ENCODE measurements around the gene TM4SF5.

The TM4SF5 gene

GRCh38 chr17:4806456-4806776 lies 34.7 kb downstream of the TM4SF5 start:
- H3K9me3 ChIP-seq (ENCODE audit: control extremely low read depth in 1 of 5, control insufficient read depth in 4 of 5, insufficient read depth in 2 of 5, low read depth in 1 of 5, low read length in 4 of 5) = no peaks in the 10 kb centered on the region
- H3K36me3 ChIP-seq (ENCODE audit: control insufficient read depth in 4 of 4, insufficient read depth in 4 of 4, low read length in 3 of 4) = no peaks in the 10 kb centered on the region
- peak overlapping the region; percentile 46 to 78 (median 65) for H3K4me3 ChIP-seq (ENCODE audit: control insufficient read depth in 1 of 7, extremely low read depth in 1 of 7, insufficient read depth in 4 of 7, low read depth in 2 of 7, low read length in 6 of 7)
- 0% methylated on average over 10 of the region's 16 CpGs for WGBS (ENCODE audit: insufficient coverage)
- ChIA-PET POLR2A (interaction anchor here (0.7 to 1.4 kb wide), 3 partner anchors 10 to 30 kb away, joined by 3 to 6 read pairs (median 3); partner anchors contain the start of genes GLTPD2 and PSMB6), CTCF (interaction anchor here (1.0 to 3.1 kb wide), 2 partner anchors 10 to 16 kb away, joined by 3 to 14 read pairs; partner anchors contain the start of gene PSMB6)
- peak in 2 of 3 donors; percentile 10 to 23 for DNase-seq
- H3K4me1 ChIP-seq (ENCODE audit: control extremely low read depth in 1 of 4, control insufficient read depth in 4 of 4, insufficient read depth in 4 of 4, low read length in 3 of 4) = peaks cover 0 to 13% (median 9%) of the 10 kb centered on the region in 4 experiments
- no peak overlapping the region for H3K27ac ChIP-seq (ENCODE audit: insufficient read depth in 1 of 2, low read depth in 1 of 2, low read length in 2 of 2, poor library complexity in 1 of 2, severe bottlenecking in 2 of 2)
- H3K27me3 ChIP-seq (replicated peaks in 2 of 5; ENCODE audit: control insufficient read depth in 4 of 5, insufficient read depth in 5 of 5, low read length in 4 of 5) = peaks cover 2 to 13% (median 6%) of the 10 kb centered on the region in 5 experiments

- Histone ChIP-seq H3K27ac (ENCODE audit: insufficient read depth in 1 of 2, low read depth in 1 of 2, low read length in 2 of 2, poor library complexity in 1 of 2, severe bottlenecking in 2 of 2) (no peak within 1 kb of the TSS), H3K4me3 (ENCODE audit: control insufficient read depth in 1 of 7, extremely low read depth in 1 of 7, insufficient read depth in 4 of 7, low read depth in 2 of 7, low read length in 6 of 7) (peak within 1 kb of the TSS; percentile 46 to 78 (median 65)), H3K4me1 (ENCODE audit: control extremely low read depth in 1 of 4, control insufficient read depth in 4 of 4, insufficient read depth in 4 of 4, low read length in 3 of 4) (peaks cover 0 to 13% (median 9%) of the 10 kb centered on the region in 4 experiments), H3K9me3 (ENCODE audit: control extremely low read depth in 1 of 5, control insufficient read depth in 4 of 5, insufficient read depth in 2 of 5, low read depth in 1 of 5, low read length in 4 of 5) (no peaks in the 10 kb centered on the region), H3K27me3 (replicated peaks in 2 of 5; ENCODE audit: control insufficient read depth in 4 of 5, insufficient read depth in 5 of 5, low read length in 4 of 5) (peaks cover 2 to 13% (median 6%) of the 10 kb centered on the region in 5 experiments), H3K36me3 (ENCODE audit: control insufficient read depth in 4 of 4, insufficient read depth in 4 of 4, low read length in 3 of 4) (no peaks in the 10 kb centered on the region)
- WGBS (ENCODE audit: insufficient coverage) = 0% methylated on average over 63 of the region's 106 CpGs
- POLR2A ChIA-PET = interaction anchor here (0.7 to 1.4 kb wide), 3 partner anchors 11 to 29 kb away, joined by 3 to 6 read pairs (median 3); partner anchors contain the start of genes GLTPD2 and PSMB6
- peak; percentile 75 to 83 (median 78) for DNase-seq
- CTCF ChIA-PET = interaction anchor here (1.0 to 3.1 kb wide), 2 partner anchors 11 to 17 kb away, joined by 3 to 14 read pairs; partner anchors contain the start of gene PSMB6
Measured at GRCh38 chr17:4806777-4807604, 35.3 kb downstream of the TM4SF5 start, which contains the start of gene PLD2. TSS of gene PLD2 (plus strand) at chr17:4807152. CDS start at chr17:4807773, 621 bp downstream.

- Histone ChIP-seq H3K4me3 (ENCODE audit: control insufficient read depth in 1 of 7, extremely low read depth in 1 of 7, insufficient read depth in 4 of 7, low read depth in 2 of 7, low read length in 6 of 7) (peak overlapping the region in 4 of 7 experiments; percentile 15 to 78 (median 58)), H3K9me3 (ENCODE audit: control extremely low read depth in 1 of 5, control insufficient read depth in 4 of 5, insufficient read depth in 2 of 5, low read depth in 1 of 5, low read length in 4 of 5) (no peaks in the 10 kb centered on the region), H3K4me1 (ENCODE audit: control extremely low read depth in 1 of 4, control insufficient read depth in 4 of 4, insufficient read depth in 4 of 4, low read length in 3 of 4) (peaks cover 0 to 13% (median 9%) of the 10 kb centered on the region in 4 experiments), H3K27ac (ENCODE audit: insufficient read depth in 1 of 2, low read depth in 1 of 2, low read length in 2 of 2, poor library complexity in 1 of 2, severe bottlenecking in 2 of 2) (no peak overlapping the region), H3K36me3 (ENCODE audit: control insufficient read depth in 4 of 4, insufficient read depth in 4 of 4, low read length in 3 of 4) (no peaks in the 10 kb centered on the region), H3K27me3 (replicated peaks in 2 of 5; ENCODE audit: control insufficient read depth in 4 of 5, insufficient read depth in 5 of 5, low read length in 4 of 5) (peaks cover 2 to 13% (median 6%) of the 10 kb centered on the region in 5 experiments)
- 53% methylated on average over 23 of the region's 32 CpGs for WGBS (ENCODE audit: insufficient coverage)
- DNase-seq = no peak
- ChIA-PET POLR2A (no interaction called here), CTCF (interaction anchor here (1.2 to 3.1 kb wide), 3 partner anchors 11 to 21 kb away, joined by 3 to 14 read pairs (median 4); partner anchors contain the start of gene PSMB6)
Measured at GRCh38 chr17:4807605-4808377, 36.1 kb downstream of the TM4SF5 start.

DNA sequence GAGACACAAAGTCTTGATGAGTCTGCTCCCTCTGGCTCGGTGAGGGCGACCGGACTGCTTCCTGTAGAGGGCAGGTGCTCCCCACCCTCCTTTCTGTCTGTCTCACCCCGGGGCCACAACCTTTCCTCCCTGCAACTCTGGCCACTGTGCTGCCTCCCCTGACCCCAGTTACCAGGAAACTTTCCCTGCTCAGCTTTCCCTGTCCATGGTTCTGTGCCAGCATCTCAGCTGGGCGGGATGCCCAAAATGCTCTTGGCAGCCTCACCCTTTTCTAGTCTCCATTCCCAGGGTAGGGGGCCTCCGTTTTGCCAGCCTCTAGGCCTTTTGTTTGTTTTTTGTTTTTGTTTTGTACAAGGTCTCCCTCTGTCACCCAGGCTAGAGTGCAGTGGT lies 36.7 kb downstream of the TM4SF5 start:
- H3K27me3 ChIP-seq (replicated peaks in 2 of 5; ENCODE audit: control insufficient read depth in 4 of 5, insufficient read depth in 5 of 5, low read length in 4 of 5) = peaks cover 2 to 13% (median 6%) of the 10 kb centered on the region in 5 experiments
- H3K36me3 ChIP-seq (ENCODE audit: control insufficient read depth in 4 of 4, insufficient read depth in 4 of 4, low read length in 3 of 4) = no peaks in the 10 kb centered on the region
- no peak overlapping the region for H3K4me3 ChIP-seq (ENCODE audit: control insufficient read depth in 1 of 7, extremely low read depth in 1 of 7, insufficient read depth in 4 of 7, low read depth in 2 of 7, low read length in 6 of 7)
- no peak overlapping the region for H3K27ac ChIP-seq (ENCODE audit: insufficient read depth in 1 of 2, low read depth in 1 of 2, low read length in 2 of 2, poor library complexity in 1 of 2, severe bottlenecking in 2 of 2)
- ChIA-PET POLR2A (no interaction called here), CTCF (interaction anchor here (1.2 to 3.1 kb wide), 3 partner anchors 12 to 22 kb away, joined by 3 to 14 read pairs (median 4); partner anchors contain the start of gene PSMB6)
- peaks cover 0 to 13% (median 9%) of the 10 kb centered on the region in 4 experiments for H3K4me1 ChIP-seq (ENCODE audit: control extremely low read depth in 1 of 4, control insufficient read depth in 4 of 4, insufficient read depth in 4 of 4, low read length in 3 of 4)
- no peaks in the 10 kb centered on the region for H3K9me3 ChIP-seq (ENCODE audit: control extremely low read depth in 1 of 5, control insufficient read depth in 4 of 5, insufficient read depth in 2 of 5, low read depth in 1 of 5, low read length in 4 of 5)
- DNase-seq = no peak
- WGBS (ENCODE audit: insufficient coverage) = 93% methylated on average over 5 of the region's 6 CpGs

DNA sequence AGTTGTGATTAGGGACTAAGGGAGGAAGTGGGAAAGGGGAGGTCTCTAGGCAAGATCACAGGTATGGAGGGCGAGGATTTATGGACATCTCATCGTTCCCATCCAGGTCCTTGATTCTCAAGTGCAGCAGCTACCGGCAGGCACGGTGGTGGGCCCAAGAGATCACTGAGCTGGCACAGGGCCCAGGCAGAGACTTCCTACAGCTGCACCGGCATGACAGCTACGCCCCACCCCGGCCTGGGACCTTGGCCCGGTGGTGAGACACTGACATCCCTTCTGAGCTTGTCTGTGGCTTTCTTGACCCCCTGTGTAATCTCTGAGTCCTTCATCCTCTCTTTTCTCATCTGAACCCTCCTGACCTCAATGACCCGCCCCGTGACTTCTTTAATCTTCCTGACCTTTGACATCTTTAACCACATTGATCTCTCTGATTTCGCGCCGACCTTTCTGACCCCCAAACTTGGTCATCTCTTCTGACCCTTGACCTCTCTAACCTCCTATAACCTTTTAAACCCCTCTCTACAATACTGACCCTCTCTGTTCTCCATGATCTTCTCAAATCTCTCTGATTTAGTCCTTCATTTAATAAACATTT lies 39.1 kb downstream of the TM4SF5 start:
- CTCF ChIA-PET = interaction anchor here (1.2 kb wide), 1 partner anchor 70 kb away, joined by 3 read pairs; no protein-coding TSS in a partner anchor
- no peaks in the 10 kb centered on the region for H3K36me3 ChIP-seq (ENCODE audit: control insufficient read depth in 4 of 4, insufficient read depth in 4 of 4, low read length in 3 of 4)
- peaks cover 2 to 13% (median 6%) of the 10 kb centered on the region in 5 experiments for H3K27me3 ChIP-seq (replicated peaks in 2 of 5; ENCODE audit: control insufficient read depth in 4 of 5, insufficient read depth in 5 of 5, low read length in 4 of 5)
- H3K4me3 ChIP-seq (ENCODE audit: control insufficient read depth in 1 of 7, extremely low read depth in 1 of 7, insufficient read depth in 4 of 7, low read depth in 2 of 7, low read length in 6 of 7) = no peak overlapping the region
- H3K4me1 ChIP-seq (ENCODE audit: control extremely low read depth in 1 of 4, control insufficient read depth in 4 of 4, insufficient read depth in 4 of 4, low read length in 3 of 4) = peaks cover 0 to 13% (median 9%) of the 10 kb centered on the region in 4 experiments
- no peaks in the 10 kb centered on the region for H3K9me3 ChIP-seq (ENCODE audit: control extremely low read depth in 1 of 5, control insufficient read depth in 4 of 5, insufficient read depth in 2 of 5, low read depth in 1 of 5, low read length in 4 of 5)
- peak in 2 of 3 donors; percentile 63 to 72 for DNase-seq
- POLR2A ChIA-PET = interaction anchor here (1.3 kb wide), 1 partner anchor 70 kb away, joined by 6 read pairs; no protein-coding TSS in a partner anchor
- 58% methylated on average over 13 of the region's 13 CpGs for WGBS (ENCODE audit: insufficient coverage)
- no peak overlapping the region for H3K27ac ChIP-seq (ENCODE audit: insufficient read depth in 1 of 2, low read depth in 1 of 2, low read length in 2 of 2, poor library complexity in 1 of 2, severe bottlenecking in 2 of 2)

GRCh38 chr17:4811471-4811870 lies 39.8 kb downstream of the TM4SF5 start:
- Histone ChIP-seq H3K4me1 (ENCODE audit: control extremely low read depth in 1 of 4, control insufficient read depth in 4 of 4, insufficient read depth in 4 of 4, low read length in 3 of 4) (peaks cover 0 to 9% (median 6%) of the 10 kb centered on the region in 4 experiments), H3K9me3 (ENCODE audit: control extremely low read depth in 1 of 5, control insufficient read depth in 4 of 5, insufficient read depth in 2 of 5, low read depth in 1 of 5, low read length in 4 of 5) (no peaks in the 10 kb centered on the region), H3K27ac (ENCODE audit: insufficient read depth in 1 of 2, low read depth in 1 of 2, low read length in 2 of 2, poor library complexity in 1 of 2, severe bottlenecking in 2 of 2) (no peak overlapping the region), H3K27me3 (replicated peaks in 2 of 5; ENCODE audit: control insufficient read depth in 4 of 5, insufficient read depth in 5 of 5, low read length in 4 of 5) (peaks cover 0 to 11% (median 5%) of the 10 kb centered on the region in 5 experiments), H3K36me3 (ENCODE audit: control insufficient read depth in 4 of 4, insufficient read depth in 4 of 4, low read length in 3 of 4) (no peaks in the 10 kb centered on the region), H3K4me3 (ENCODE audit: control insufficient read depth in 1 of 7, extremely low read depth in 1 of 7, insufficient read depth in 4 of 7, low read depth in 2 of 7, low read length in 6 of 7) (no peak overlapping the region)
- 94% methylated on average over 12 of the region's 12 CpGs for WGBS (ENCODE audit: insufficient coverage)
- POLR2A ChIA-PET = no interaction called here
- DNase-seq = no peak
- CTCF ChIA-PET = no interaction called here
